ENCODE data around the gene KIAA0586.

DNA sequence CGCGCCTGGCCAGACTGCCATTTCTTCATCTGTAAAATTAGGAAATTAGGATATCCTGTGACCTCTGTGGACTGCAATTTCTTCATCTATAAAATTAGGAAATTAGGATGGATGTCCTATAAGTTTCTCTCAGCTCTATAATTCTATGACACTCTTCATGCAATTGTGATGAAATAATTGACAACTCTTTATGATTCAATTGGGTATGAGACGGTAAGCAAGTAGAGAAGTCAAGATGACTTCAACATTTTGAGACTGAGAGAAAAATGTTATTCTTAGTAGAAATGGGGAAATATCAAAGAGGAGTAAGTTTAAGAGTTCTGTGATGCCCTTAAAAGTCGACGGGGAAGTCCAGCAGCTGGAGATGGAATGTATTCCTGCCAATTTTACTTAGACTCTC, 12.0 kb downstream of the KIAA0586 start:
- no peak for TF ChIP-seq POLR2AphosphoS5 (IDR thresholded peaks at IDR 0.05)
- TF ChIP-seq, protein P1, sequence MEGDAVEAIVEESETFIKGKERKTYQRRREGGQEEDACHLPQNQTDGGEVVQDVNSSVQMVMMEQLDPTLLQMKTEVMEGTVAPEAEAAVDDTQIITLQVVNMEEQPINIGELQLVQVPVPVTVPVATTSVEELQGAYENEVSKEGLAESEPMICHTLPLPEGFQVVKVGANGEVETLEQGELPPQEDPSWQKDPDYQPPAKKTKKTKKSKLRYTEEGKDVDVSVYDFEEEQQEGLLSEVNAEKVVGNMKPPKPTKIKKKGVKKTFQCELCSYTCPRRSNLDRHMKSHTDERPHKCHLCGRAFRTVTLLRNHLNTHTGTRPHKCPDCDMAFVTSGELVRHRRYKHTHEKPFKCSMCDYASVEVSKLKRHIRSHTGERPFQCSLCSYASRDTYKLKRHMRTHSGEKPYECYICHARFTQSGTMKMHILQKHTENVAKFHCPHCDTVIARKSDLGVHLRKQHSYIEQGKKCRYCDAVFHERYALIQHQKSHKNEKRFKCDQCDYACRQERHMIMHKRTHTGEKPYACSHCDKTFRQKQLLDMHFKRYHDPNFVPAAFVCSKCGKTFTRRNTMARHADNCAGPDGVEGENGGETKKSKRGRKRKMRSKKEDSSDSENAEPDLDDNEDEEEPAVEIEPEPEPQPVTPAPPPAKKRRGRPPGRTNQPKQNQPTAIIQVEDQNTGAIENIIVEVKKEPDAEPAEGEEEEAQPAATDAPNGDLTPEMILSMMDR (IDR thresholded peaks at IDR 0.05), result no peak
